DMS153 treated with DMSO at 0.1 percent for 48 hours (cell line): ENCODE measurements around the gene KCNMB2.

Experiments used
- DNase-seq: peaks from one replicate; lab custom pipeline; 2025; ENCODE audit not compliant: unreplicated experiment; lab: John Stamatoyannopoulos, UW

Gene KCNMB2

DNA sequence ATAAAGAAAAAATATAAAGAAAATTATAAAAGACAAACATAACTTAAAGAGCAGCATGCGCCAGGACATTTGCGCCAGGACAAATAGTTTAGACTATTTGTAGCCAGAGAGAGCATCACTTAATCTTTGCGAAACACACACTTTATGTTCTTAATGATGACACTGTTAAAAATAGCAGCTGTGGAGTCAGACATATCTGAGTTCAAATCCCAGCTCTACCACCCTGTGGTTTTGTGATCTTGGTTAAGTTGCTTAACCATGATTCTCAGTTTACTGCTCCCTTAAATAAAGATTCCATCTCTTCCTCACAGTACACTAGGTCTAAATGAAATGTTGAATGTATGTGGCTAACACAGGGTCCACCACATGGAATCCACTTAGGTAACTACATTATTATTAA lies 31.4 kb downstream of the KCNMB2 start:
- no peak for DNase-seq

GRCh38 chr3:178568155-178568731 lies 32.0 kb downstream of the KCNMB2 start:
- no peak for DNase-seq

GRCh38 chr3:178568911-178569310 lies 32.7 kb downstream of the KCNMB2 start:
- DNase-seq: no peak

GRCh38 chr3:178569826-178570225 lies 33.6 kb downstream of the KCNMB2 start:
- no peak for DNase-seq

GRCh38 chr3:178583963-178584575 lies 47.8 kb downstream of the KCNMB2 start:
- no peak for DNase-seq

DNA sequence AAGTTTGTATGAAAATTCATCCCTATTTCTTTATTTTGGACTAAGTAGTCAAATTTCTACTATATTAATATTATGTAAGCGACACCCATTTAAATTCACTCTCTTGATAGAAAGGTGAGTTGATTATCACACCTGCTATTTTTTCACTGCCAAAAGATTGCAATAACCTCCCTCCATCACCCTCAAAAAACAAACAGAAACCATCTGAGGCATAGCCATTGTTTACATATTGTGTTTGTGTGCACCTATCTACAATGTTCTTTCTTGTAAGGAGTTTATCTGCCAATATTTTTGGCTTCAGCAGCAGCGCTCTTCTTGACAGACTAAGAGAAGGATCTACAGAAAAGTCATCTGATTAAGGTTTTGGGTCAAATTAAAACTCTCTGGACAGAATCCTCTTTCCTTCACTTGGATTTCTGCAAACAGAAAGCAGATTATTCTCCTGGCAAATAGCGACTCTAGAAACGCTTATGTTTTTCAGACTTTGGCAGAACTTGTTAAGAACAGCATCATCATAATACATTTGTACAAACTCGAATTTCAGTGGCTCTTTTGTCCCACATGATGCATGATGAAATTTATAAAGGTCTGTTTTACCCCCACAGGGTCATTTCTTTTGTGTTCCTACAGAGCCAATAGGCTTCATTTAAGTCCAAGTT lies 48.6 kb downstream of the KCNMB2 start:
- no peak for DNase-seq

DNA sequence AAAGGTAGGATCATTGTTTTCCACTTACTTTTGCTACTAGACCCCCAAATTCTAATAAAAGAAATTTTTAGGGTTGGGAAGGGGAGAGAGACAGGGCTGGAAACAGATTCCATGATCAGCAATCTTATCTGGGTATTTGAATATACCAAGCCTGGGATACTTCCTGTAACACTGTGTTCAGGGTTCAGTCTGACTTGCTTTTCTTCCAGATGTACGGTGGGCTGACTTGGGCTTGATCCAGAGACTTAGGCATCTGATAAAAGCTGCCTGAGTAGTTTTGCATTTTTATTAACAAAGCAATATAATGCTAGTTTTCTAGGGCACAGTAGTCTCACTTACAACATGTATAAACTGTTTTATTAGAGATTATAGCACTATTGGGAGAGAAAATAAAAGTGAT lies 49.2 kb downstream of the KCNMB2 start:
- DNase-seq: no peak

- DNase-seq: no peak
These were observed 49.8 kb downstream of the KCNMB2 start for GRCh38 chr3:178586076-178586475.

- no peak for DNase-seq
These were observed 52.4 kb downstream of the KCNMB2 start for GRCh38 chr3:178588628-178589027.

- no peak for DNase-seq
These were observed 57.5 kb downstream of the KCNMB2 start for GRCh38 chr3:178593786-178594185.

GRCh38 chr3:178597371-178597770 lies 61.1 kb downstream of the KCNMB2 start:
- no peak for DNase-seq

GRCh38 chr3:178602856-178603255 lies 66.6 kb downstream of the KCNMB2 start:
- peak; percentile 13 for DNase-seq

DNA sequence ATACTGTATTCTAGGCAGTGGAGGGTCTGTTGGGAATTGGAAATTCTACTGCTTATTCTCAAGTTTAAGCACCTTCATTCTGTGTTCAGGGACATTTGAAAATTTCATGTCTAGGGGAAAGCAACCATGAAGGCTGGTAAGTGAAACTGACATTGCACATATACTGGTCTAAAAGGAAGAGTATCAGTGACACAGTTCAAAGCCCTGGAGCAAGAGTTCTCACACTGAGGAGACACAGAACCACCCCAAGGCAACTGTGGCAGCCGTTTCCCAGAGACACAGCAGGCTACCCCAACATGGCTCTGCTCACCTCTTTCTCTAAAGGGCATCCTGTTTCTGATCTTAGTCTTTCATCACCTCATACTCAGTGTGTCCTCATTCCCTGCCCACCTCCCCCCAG lies 67.5 kb downstream of the KCNMB2 start:
- DNase-seq: no peak

GRCh38 chr3:178618197-178618596 lies 82.0 kb downstream of the KCNMB2 start:
- DNase-seq: no peak

DNA sequence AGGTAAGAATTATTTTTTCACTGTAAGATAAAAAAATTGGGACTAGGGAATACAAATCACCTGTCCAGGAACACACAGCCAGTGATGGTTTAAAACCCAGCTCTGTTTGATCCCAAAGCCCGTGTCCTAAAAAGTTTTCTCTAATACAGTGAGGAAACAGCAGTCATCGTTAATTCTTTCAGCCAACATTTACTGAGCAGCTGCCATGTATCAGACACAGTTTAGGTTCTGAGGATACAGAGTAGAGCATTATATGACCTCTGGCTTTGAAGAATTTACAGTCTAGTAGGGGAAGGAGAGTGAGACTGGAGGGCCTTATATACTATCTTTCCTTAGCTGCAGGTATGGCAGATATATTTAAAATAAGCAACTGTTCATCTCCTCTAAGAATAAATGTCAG lies 82.7 kb downstream of the KCNMB2 start:
- DNase-seq: no peak

GRCh38 chr3:178623666-178624255 lies 87.5 kb downstream of the KCNMB2 start:
- peak; percentile 37 for DNase-seq

DNA sequence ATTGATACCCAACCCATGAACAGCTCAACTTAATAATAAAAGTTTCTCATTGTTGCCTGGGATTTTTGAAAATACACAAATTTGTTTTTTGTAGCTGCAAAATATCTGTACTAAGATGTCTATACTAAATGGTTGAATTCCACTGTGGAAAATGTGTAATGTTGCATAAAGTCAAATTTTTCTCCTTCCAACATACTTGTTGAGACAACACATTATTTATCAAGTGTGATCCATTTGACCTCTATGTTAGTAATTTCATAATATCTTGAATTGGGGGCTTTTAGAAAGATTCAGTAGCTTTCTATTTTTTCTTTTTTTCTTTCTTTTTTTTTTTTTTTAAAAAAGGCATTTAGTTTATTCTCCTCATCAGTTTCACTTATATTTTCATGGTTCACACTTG lies 88.0 kb downstream of the KCNMB2 start:
- no peak for DNase-seq

DNA sequence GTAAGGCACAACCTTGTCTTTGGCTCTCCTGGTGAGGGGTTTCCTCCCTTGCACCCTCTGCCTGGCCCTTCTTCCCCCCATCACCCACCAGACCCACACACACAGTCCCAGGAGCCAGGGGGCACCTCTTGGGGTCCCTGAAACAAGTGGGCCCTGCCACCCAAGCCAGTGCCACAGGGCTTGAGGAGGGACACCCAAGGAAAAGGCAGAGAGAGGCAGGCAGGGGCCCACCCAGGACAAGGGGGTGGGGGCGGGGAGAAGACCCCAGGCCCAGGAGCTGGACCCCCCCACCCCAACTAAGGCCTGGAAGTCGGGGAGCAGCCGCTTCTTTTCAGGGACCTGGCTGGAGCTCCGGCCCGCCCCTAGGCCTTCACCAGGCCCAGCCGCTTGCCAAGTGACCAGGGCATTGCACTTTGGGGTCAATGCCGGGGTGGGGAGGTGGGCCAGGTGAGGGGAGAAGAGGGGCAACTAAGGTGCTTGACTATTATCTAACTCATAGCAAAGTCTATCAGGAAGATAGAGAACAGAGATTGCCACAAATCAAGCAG lies 88.9 kb downstream of the KCNMB2 start:
- DNase-seq: no peak

GRCh38 chr3:178628037-178628436 lies 91.8 kb downstream of the KCNMB2 start:
- no peak for DNase-seq

DNA sequence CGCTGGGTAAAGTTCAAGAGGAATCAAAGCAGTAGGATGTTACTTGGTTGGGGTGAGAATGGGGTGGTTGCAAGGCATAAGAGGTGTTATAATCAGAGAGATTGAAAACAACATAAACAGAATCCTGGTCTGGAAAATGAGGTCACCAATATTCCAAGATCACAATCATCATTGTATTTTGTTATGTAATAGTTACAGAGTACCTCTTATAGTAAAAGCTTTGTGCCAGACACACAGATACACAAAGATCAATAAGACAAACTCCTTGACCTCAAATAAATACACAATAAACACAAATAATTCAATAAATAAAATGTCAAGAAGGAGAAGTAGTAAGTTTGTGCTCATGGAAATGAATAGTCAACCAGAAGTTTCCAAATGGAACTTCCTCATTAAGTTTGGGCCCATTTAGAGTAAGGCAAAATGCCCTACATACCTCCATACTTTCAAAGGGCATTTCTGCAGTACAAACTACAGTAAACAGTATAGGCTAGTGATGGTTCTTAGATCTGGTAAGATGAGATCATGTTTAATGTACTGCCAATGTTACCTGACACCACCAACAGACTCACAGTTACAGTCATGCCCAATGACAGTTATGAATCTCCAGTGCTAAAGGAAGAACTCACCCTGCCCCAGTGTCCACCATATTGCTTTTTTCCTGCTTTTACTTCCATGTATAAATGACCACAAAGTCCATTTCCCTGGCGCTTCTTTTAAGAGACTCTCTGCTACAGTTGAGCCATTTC lies 93.4 kb downstream of the KCNMB2 start:
- peak; percentile 36 for DNase-seq

DNA sequence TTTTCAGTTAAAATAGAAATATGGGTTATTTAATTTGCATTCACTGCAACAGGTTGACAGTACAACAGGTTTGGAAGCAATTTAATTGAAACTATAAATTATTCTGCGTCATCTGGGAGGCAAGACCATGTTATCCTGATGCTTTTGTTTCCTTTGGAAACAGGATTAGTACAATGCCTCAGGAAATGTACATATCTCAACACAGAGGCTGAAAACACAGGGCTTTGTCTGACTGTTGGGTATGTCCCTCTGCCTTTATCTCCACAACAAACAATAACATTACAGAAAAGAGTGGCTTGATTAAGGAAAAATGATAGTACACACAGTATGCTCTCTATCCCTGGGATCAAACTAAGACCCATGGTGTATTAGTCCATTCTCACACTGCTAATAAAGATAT lies 95.7 kb downstream of the KCNMB2 start:
- no peak for DNase-seq
